GM19324 (cell line): Measurements from ENCODE around the gene UBE3D.

Experiments
- ATAC-seq: cut with Tn5 transposase; IDR thresholded peaks from one replicate; pipeline ENCODE4 v1.9.1; 2021; ENCODE audit warnings: mild to moderate bottlenecking, moderate library complexity; ENCODE audit not compliant: unreplicated experiment, low FRiP score

UBE3D gene, protein sequence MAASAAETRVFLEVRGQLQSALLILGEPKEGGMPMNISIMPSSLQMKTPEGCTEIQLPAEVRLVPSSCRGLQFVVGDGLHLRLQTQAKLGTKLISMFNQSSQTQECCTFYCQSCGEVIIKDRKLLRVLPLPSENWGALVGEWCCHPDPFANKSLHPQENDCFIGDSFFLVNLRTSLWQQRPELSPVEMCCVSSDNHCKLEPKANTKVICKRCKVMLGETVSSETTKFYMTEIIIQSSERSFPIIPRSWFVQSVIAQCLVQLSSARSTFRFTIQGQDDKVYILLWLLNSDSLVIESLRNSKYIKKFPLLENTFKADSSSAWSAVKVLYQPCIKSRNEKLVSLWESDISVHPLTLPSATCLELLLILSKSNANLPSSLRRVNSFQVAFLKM

DNA sequence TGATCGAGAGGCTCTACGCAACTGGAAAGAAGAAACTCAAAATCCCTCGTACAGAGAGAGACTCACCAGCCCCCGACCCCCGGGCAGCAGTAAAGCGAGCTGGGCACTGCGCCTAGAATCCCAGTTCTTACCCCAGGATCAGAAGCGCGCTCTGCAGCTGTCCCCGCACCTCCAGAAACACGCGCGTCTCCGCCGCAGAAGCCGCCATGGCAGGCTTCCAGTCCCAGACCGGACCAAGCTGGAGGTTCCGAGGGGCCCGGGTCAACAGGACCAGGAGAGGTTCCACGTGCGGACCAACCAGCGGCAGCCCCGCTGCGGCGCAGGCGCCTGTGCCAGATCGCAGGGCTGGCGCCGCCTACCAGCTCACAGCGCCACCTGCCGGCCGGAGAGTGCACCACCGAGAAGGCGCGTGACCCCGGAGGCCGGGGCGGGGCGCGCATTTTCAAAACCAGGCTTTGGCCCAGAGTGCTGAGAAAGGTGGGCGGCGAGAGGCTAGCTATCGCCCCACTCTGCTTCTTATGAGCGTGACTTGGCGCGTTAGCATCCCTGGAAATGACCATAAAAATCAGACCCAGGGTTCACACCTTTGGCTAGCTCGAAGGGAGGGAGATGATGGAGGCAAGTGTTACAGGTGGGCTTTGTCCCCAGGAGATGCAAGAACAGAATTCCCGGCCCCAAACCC, at the start of gene UBE3D:
Gene UBE3D, minus strand, starts transcription at position 331 of the 682 bp plus-strand sequence. Its CDS starts 123 bp downstream, at position 208.
- ATAC-seq = peak; percentile 70

DNA sequence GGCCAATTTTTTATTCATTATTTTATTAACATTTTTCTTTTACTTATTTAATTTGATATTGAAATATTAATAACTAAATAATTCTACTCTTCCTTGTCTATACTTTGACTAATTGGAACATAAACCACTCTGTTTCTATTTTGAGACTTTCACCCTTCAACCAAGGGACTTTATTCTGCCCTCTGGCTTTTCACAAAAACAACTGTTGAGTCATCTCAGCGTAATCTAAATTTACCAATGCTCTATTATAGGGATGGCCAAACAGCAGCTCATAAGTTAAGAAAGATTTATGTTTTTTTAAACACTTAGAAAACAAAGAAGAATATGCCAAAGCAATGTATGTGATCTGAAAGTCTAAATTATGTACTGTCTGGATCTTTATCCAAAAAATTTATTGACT, 48.5 kb upstream of the UBE3D start:
- ATAC-seq = no peak

DNA sequence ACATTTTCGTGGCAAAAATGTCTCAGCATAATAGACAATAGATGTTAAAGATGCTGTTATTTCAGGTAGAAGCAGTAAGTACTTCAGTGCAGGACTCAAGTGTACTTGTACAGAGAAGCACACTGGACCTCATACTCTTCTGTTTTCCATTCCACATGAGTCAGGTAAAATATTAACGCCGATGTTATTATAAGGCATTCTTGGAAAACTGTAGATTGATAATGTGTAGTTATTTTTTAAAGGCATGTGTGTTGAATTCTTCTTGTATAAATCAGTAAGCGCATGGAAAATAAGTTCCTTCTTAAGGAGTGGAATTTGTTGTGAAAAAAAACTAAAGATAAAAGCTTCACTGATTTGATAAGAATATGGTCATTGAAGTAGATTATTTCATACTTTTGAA, 47.6 kb upstream of the UBE3D start:
- ATAC-seq = no peak

DNA sequence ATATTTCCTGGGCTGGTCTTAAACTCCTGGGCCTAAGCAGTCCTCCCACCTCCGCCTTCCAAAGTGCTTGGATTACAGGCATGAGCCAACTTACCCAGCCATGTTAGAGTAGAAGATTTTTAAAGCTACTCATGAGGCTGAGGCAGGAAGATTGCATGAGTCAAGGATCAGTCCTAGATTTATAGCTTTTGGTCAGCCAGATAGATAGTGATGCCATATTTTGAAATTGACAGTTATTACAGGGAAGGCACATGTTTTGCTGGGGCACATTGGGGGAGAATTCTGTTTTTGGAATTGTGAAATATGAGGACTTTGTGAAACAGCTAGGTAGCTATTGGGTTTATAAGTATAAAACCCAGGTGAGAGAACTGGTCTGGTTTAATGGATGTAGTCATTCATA, 42.7 kb upstream of the UBE3D start:
- ATAC-seq = no peak

DNA sequence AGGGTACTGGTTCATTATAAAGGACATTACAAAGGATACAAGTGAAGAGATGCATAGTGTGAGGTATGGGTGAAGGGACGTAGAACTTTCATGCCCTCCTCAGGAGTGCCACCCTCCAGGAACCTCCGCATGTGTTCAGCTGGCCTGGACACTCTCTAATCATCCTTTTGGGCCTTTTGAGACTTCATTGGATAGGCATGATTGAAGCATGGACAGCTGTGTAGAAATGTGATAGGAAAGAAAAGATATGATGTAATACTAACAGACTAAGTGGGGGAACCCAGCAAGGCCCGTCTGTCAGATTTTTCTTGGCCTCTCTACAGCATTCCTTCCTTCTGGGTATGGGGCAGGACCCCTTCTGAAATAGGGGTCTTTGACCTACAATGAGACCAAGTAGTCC, 32.9 kb upstream of the UBE3D start:
- ATAC-seq = no peak

DNA sequence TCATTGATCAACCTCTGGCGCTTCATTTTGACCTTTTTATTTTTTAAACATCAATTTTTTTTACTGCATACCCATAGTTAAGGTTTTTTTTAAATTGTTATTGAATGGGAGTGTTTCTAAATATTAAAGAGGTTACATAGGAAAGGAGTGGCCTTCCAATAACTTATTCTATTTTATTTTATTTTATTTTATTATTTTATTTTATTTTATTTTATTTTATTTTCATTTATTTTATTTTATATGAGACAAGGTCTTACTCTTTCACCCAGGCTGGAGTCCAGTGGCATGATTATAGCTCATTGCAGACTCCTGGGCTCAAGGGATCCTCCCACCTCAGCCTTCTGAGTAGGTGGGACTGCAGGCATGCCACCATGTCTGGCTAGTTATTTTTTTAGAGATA, 32.0 kb upstream of the UBE3D start:
- no peak for ATAC-seq

DNA sequence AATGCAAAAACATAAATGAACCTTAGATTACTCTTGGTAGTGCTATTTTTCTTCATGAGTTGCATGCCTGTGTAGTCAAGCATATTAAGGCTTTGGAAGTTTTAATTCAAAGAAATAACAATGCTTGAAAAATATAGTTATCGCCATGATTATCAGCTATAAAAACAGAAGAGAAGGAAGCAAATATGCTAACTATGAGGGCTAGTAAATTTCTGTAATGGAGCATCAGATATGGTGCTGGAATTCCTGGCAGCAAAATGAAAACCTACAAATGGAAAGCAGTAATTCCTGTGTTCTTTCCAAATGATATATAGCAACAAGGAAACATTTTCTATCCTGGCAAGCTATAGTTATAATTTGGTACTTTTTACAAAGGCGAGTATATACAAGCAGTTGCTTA, 31.6 kb upstream of the UBE3D start:
- ATAC-seq = no peak

DNA sequence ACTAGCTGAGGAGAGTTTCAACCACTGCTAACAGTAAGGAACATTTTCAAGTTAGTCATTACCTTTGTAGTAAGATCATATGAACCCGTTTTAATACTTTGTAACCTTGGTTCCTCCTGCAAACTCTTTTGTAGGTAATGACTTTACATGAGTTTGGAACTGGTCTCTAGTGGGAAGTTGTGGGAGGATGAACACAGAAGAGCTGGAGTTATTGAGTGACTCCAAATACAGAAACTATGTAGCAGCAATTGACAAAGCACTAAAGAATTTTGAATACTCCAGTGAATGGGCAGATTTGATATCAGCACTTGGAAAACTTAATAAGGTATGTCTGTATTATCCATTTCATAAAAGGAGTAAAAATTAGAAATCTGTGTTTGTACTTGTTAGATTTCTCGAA, 31.1 kb upstream of the UBE3D start:
- ATAC-seq = no peak

DNA sequence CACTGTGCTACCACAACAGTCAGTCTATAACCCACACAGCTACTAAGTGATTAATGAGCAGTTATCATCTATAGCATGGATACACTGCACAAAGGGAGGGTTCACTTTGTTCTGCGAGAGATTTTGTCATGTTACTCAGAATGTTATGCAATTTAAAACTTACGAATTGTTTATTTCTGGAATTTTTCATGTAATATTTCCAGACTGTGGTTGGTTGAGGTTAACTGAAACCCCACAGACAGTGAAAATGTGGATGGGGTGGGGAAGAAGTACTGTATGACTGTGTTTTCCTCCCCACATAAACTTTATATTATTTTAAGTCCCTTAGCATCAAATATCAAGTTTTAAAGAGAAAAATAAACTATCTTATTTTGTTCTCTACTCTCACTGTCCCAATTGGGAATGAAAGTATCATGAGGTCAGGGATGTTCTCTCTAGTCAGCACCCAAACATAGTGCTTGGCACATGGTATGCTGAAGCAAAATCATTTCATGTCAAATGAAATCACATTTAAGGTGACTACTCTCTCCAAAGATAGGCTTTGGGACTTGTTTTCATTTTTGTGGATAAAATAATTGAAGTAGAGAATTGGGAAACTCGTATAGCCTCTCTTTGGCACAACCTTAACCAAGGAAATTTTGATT, 27.2 kb upstream of the UBE3D start:
- ATAC-seq = no peak

DNA sequence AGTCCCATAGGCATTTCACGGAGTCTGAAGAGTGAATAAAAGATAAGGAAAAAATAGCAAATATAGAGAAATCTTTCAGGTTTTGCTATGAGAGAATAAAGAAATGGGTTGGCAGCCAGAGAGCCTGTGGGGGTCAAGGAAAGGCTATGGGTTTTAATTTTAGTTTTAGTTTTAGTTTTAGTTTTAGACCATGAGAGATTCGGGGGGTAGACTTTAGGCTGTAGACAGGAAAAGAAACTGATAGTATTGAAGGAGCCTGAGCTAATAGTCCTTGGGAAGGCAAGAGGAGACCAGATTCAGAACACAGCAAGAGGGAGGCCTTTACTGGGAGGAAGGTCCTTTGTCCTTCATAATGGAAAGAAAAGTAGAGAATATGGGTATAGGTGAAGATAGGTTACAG, 21.1 kb upstream of the UBE3D start:
- ATAC-seq = peak; percentile 99

DNA sequence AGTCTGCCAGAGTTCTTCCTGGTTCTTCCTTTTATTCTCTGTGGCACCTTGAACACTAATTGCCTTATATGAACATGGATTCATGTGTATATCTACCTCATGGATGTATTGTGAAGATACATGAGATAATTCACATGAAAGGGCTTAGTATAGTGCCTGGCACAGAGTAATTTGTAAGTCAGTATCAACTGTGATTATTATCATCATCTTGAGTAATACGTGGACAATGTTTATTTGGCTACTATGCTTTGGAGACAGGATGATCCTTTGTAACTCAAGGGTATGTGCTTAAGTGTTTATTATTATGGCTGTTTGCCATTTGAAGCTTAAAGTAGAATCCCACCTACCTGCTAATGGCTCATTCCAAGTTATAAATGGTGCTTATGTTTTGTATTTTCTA, 17.8 kb upstream of the UBE3D start:
- ATAC-seq = no peak

DNA sequence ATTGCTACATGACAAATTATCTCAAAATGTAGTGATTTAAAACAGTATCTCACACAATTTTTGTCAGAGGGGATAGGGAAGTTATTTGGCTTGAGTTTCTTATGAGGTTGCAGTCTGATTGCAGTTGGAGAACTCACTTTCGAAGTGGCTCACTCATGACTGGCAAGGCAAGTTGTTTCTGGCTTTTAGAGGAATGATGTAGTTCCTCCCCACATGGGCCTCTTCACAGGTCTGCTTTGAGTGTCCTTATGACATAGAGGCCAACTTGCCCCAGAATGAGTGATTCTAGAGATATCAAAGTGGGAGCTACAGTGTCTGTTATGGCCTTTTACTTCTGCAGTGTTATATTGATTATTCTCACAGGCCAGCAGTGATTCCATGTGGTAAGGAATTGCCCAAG, 8.0 kb upstream of the UBE3D start:
- ATAC-seq = no peak

DNA sequence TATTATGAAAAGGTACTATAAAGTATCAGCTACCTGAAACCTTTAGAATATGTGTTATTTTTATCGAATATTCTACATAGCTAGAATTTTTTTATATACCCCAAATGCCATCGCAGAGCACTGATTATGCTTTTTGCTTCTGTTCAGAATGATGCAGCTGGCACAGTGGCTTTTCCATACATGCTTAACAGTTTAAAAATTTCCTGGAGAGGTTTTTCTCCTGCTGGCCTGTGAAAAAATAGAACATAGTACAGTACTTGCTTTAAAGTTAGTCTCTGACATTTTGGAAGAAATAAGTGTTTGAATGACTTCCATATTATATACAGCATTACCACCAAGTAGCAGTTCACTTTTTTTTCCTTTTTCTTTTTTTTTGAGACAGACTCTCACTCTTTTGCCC, 7.1 kb upstream of the UBE3D start:
- ATAC-seq = no peak

DNA sequence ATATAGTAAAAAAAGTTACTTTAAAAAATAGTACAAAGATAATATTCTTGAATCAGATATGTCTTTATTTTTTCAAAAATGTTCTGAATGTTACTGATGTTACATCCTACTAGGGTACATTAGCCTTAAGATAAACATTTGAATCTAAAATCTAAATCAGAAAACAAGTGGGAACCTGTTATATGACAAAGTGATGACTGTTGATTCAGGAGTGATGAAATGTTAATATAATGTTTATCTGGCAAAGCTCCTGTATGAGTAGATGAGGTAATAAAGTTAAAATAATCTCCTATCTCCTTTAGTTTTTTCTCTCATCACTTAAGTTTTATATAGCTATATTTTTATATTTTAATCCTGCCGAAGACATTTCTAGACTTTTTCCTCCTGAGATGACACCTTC, 6.1 kb upstream of the UBE3D start:
- ATAC-seq = no peak

DNA sequence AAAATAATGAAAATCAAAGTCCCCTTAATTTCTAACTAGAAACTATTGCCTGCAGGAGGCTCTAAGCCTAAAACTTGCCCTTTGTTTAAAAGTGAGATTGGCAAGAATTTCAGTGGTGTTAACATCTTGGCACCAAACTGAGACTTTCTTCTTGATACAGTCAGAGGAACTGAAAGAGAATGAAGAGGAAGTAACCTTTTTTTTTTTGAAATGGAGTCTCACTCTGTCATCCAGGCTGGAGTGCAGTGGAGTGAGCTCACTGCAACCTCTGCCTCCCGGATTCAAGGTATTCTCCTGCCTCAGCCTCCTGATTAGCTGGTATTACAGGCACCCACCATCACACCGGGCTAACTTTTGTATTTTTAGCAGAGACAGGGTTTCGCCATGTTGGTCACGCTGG, 5.4 kb upstream of the UBE3D start:
- peak; percentile 39 for ATAC-seq

DNA sequence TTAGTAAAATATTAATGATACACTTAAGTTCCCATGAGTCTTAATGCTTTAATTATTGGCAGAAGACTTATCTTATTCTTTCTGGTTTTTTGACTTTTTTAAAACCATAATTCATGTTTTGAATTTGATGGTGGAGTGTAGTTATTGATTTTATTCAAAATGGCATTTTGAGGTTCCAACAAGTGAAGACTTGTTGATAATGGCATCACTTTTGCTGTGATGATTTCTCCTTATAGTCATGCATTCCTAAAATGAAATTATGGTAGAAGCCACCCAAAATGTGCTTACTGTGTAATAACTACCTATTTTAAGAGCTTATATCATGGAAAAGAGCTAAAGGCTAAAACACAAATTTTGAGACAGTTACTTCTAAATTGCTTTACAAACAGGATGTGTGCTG, 4.0 kb upstream of the UBE3D start:
- ATAC-seq = no peak

DNA sequence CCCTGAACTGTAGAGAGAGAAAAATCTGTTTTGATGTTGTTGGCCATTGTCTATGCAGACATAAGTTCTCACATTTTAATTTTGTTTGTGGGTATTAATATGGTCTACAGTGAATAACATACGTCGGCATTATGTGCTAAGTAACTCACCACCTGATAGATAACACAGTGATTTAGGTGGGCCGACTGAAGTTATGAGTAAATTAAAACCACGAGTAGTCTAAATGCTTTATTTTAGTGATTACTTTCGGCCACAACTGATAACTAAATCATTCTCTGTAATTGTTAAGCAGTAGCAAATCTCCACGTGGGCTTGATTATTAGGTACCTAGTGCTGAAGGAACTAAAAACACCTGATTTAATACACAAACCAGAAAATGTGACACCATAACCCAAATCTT, 3.0 kb upstream of the UBE3D start:
- no peak for ATAC-seq

DNA sequence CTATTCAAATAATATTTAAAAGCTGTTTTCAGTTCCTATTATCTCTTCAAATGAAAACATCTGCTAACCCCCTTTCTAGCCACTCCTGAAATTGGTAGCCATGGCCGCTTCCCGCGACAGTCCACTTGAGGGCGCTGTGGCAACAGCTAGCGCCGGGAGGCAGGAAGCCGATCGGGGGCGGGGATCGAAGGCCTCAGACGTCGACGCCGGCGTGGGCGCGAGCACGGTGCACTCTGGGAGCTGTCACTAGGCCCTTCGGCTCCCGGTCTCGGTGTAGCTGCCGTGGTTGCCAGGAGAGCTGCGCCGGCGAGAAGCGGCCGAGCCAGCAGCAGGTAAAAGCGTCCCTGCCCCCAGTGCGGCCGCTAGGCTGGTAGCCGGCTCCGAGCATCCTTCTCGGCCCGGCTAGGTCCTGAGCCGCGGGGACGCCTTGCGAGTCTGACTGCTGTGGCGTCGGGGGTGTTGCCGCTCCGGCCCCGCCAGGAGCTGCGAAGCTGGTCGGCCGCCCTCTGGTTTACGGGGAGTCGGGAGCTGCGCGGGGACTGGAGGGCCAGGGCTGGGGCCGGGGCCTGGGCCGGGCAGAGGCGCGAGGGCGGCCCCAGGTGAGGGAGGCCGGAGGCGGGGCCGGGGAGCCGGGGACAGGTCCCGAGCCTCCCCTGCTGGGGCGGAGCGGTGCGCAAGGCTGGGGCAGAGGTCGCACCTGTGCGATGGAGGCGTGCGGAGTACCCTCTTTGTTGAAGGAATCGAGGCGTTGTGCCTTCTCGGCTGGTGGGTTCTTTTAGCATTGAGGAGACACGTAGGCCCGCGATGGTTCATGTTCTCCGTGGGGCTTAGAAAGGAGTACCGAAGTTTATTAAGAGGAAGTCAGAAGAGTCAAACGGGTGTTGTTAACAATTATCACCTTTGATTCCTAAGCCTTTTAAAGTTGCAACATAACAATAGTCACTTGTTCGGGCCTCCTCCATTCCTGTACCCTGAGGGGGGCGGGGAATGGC, 2.1 kb upstream of the UBE3D start, which contains the start of gene DOP1A:
Gene DOP1A, plus strand, starts transcription at position 224 of the 992 bp plus-strand sequence. CDS start 29,307 bp downstream, outside the sequence.
- peak; percentile 90 for ATAC-seq

DNA sequence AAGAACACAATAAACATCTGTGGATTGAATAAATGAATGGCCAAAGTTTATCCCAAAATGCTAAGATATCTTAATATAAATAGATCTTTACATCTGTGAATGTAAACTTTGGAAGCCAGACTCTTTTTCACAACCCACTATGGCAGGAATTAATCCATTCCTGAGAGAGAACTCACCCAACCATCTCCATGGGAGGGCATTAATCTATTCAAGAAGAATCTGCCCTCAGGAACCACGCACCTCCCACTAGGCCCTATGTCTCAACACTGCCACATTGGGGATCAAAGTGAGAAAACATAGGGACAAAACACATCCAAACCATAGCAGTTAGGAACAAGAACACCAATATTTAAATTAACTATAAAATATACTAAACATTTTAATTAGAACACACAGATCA, 3.4 kb downstream of the UBE3D start:
- no peak for ATAC-seq

DNA sequence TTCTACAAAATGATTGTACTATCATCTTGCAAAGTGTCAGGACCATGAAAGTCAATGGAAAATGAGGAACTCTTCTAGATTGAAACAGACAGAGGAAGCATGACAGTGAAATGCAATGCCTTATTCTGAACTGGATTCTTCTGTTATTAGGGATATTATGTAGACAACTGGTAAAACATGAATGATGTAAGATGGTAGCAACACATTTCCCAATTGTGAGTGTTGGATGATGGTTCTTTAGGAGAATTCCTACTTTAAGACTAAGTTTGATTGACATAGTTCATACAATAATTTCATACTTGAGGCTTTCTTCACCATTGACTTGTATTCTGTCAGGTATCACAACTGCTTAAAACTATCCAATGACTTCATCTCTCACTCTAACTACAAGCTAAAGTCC, 4.5 kb downstream of the UBE3D start:
- ATAC-seq = no peak
